ENCODE results near the gene CAPN9. TPM values are rescaled to one million over a fixed set of nuclear protein-coding genes. Genes with fewer than 3 reads are reported as not detected.
"Not testable (repeated sequence)": the region's sequence is repeated elsewhere in the genome, so short reads cannot be mapped to it uniquely, and the experiment has no call there.

Gene CAPN9
- total RNA-seq, 1 experiment from 2014 or later, result not detected

GRCh38 chr1:230824919-230825721, 77.9 kb downstream of the CAPN9 start:
- in situ Hi-C loops (cut with HindIII; ENCODE audit: low pct_unique_long_range_greater_than_20kb, low sequenced_read_pairs), result loop anchor here (25.0 kb wide), 1 partner anchor 362 kb away; no protein-coding TSS in a partner anchor
- DNase-seq (ENCODE audit: low read depth), result peak; percentile 58

- DNase-seq (ENCODE audit: low read depth), result no peak
- in situ Hi-C loops (cut with HindIII; ENCODE audit: low pct_unique_long_range_greater_than_20kb, low sequenced_read_pairs), result no loop called here
These were observed 78.6 kb downstream of the CAPN9 start for GRCh38 chr1:230825761-230826160.

- in situ Hi-C loops (cut with HindIII; ENCODE audit: low pct_unique_long_range_greater_than_20kb, low sequenced_read_pairs), result no loop called here
- no peak for DNase-seq (ENCODE audit: low read depth)
These were observed 79.1 kb downstream of the CAPN9 start for GRCh38 chr1:230826166-230826875.

GRCh38 chr1:230827081-230827681, 80.0 kb downstream of the CAPN9 start:
- peak; percentile 43 for DNase-seq (ENCODE audit: low read depth)
- in situ Hi-C loops (cut with HindIII; ENCODE audit: low pct_unique_long_range_greater_than_20kb, low sequenced_read_pairs), result no loop called here

- in situ Hi-C loops (cut with HindIII; ENCODE audit: low pct_unique_long_range_greater_than_20kb, low sequenced_read_pairs), result no loop called here
- no peak for DNase-seq (ENCODE audit: low read depth)
These were observed 80.6 kb downstream of the CAPN9 start for GRCh38 chr1:230827801-230828200.

- no peak for DNase-seq (ENCODE audit: low read depth)
- in situ Hi-C loops (cut with HindIII; ENCODE audit: low pct_unique_long_range_greater_than_20kb, low sequenced_read_pairs), result no loop called here
These were observed 81.2 kb downstream of the CAPN9 start for GRCh38 chr1:230828421-230828820.

- no peak for DNase-seq (ENCODE audit: low read depth)
- in situ Hi-C loops (cut with HindIII; ENCODE audit: low pct_unique_long_range_greater_than_20kb, low sequenced_read_pairs), result no loop called here
These were observed 84.6 kb downstream of the CAPN9 start for GRCh38 chr1:230831771-230832170.

- DNase-seq (ENCODE audit: low read depth), result no peak
- in situ Hi-C loops (cut with HindIII; ENCODE audit: low pct_unique_long_range_greater_than_20kb, low sequenced_read_pairs), result no loop called here
These were observed 85.3 kb downstream of the CAPN9 start for GRCh38 chr1:230832476-230832875.

- in situ Hi-C loops (cut with HindIII; ENCODE audit: low pct_unique_long_range_greater_than_20kb, low sequenced_read_pairs), result no loop called here
These were observed 86.3 kb downstream of the CAPN9 start for GRCh38 chr1:230833511-230833910.

GRCh38 chr1:230834292-230834691, 87.1 kb downstream of the CAPN9 start:
- in situ Hi-C loops (cut with HindIII; ENCODE audit: low pct_unique_long_range_greater_than_20kb, low sequenced_read_pairs), result no loop called here

More at GRCh38 chr1:230833511-230833910, 86.3 kb downstream of the CAPN9 start:
- no peak for DNase-seq (ENCODE audit: low read depth)

GRCh38 chr1:230836347-230836746, 89.2 kb downstream of the CAPN9 start:
- no peak for DNase-seq (ENCODE audit: low read depth)
- in situ Hi-C loops (cut with HindIII; ENCODE audit: low pct_unique_long_range_greater_than_20kb, low sequenced_read_pairs), result no loop called here

More at GRCh38 chr1:230834292-230834691, 87.1 kb downstream of the CAPN9 start:
- no peak for DNase-seq (ENCODE audit: low read depth)

- DNase-seq (ENCODE audit: low read depth), result no peak
- in situ Hi-C loops (cut with HindIII; ENCODE audit: low pct_unique_long_range_greater_than_20kb, low sequenced_read_pairs), result no loop called here
These were observed 89.6 kb downstream of the CAPN9 start for GRCh38 chr1:230836793-230837192.

GRCh38 chr1:230839173-230839572, 92.0 kb downstream of the CAPN9 start:
- in situ Hi-C loops (cut with HindIII; ENCODE audit: low pct_unique_long_range_greater_than_20kb, low sequenced_read_pairs), result no loop called here
- DNase-seq (ENCODE audit: low read depth), result no peak

- in situ Hi-C loops (cut with HindIII; ENCODE audit: low pct_unique_long_range_greater_than_20kb, low sequenced_read_pairs), result no loop called here
- no peak for DNase-seq (ENCODE audit: low read depth)
These were observed 95.6 kb downstream of the CAPN9 start for GRCh38 chr1:230842801-230843200.

- DNase-seq (ENCODE audit: low read depth), result no peak
- in situ Hi-C loops (cut with HindIII; ENCODE audit: low pct_unique_long_range_greater_than_20kb, low sequenced_read_pairs), result no loop called here
These were observed 96.5 kb downstream of the CAPN9 start for GRCh38 chr1:230843503-230844309.

- in situ Hi-C loops (cut with HindIII; ENCODE audit: low pct_unique_long_range_greater_than_20kb, low sequenced_read_pairs), result no loop called here
- DNase-seq (ENCODE audit: low read depth), result no peak
These were observed 97.4 kb downstream of the CAPN9 start for GRCh38 chr1:230844561-230844960.

GRCh38 chr1:230845184-230845583, 98.0 kb downstream of the CAPN9 start:
- DNase-seq (ENCODE audit: low read depth); in situ Hi-C loops (cut with HindIII; ENCODE audit: low pct_unique_long_range_greater_than_20kb, low sequenced_read_pairs): not testable (repeated sequence)

GRCh38 chr1:230848235-230848634, 101.0 kb downstream of the CAPN9 start:
- no peak for DNase-seq (ENCODE audit: low read depth)
- in situ Hi-C loops (cut with HindIII; ENCODE audit: low pct_unique_long_range_greater_than_20kb, low sequenced_read_pairs), result no loop called here
